ENCODE data around the gene FBXW10B. TPM values are rescaled to one million over a fixed set of nuclear protein-coding genes. Genes with fewer than 3 reads are reported as not detected.
"Not testable (repeated sequence)": the region's sequence is repeated elsewhere in the genome, so short reads cannot be mapped to it uniquely, and the experiment has no call there.

Gene FBXW10B, protein sequence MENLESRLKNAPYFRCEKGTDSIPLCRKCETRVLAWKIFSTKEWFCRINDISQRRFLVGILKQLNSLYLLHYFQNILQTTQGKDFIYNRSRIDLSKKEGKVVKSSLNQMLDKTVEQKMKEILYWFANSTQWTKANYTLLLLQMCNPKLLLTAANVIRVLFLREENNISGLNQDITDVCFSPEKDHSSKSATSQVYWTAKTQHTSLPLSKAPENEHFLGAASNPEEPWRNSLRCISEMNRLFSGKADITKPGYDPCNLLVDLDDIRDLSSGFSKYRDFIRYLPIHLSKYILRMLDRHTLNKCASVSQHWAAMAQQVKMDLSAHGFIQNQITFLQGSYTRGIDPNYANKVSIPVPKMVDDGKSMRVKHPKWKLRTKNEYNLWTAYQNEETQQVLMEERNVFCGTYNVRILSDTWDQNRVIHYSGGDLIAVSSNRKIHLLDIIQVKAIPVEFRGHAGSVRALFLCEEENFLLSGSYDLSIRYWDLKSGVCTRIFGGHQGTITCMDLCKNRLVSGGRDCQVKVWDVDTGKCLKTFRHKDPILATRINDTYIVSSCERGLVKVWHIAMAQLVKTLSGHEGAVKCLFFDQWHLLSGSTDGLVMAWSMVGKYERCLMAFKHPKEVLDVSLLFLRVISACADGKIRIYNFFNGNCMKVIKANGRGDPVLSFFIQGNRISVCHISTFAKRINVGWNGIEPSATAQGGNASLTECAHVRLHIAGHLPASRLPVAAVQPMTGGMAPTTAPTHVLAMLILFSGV
- 0.51 TPM in 1 of 2 replicates, not detected in the other for polyA plus RNA-seq
- polyA minus RNA-seq = not detected in 2 replicates

DNA sequence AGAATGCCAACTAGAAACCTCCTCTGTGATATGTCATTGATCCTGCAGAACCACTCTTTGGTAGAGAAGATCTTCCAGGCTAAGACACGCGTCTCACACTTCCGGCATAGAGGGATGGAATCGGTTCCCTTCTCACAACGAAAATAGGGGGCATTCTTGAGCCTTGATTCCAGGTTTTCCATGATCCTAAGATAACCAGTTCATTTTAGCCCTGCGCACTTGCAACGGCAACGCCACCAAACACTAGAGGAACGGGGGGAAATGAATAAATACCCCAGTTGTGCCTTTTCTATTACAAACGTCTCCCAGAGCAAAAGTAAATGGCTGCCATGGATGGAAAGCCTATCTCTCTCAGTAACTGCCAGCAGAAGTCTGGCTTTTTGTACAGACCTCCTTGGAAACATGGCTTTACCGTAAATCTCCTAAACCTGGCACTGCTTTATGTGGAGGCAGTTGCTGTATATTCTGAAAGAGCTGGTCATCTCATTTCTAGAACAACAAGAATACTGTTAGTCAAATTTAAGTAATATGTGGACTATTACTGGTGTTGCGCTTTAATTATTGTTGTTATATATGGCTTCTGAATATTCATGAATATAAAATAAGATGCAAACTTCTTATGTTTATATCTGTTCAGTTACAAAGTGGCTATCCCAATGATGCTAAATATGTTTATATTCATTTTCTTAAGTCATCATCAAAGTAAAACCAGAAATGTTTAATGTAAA, at the start of gene FBXW10B:
TSS of gene FBXW10B (minus strand) at position 374 of the 728 bp plus-strand sequence. CDS start at position 182, 192 bp downstream.
- H3K9ac ChIP-seq (ENCODE audit: low read length); H2AFZ ChIP-seq (ENCODE audit: low read depth, low read length); H4K20me1 ChIP-seq (ENCODE audit: insufficient read depth); H3K27ac ChIP-seq (ENCODE audit: low read length); H3K27me3 ChIP-seq (ENCODE audit: insufficient read depth, low read depth, low read length); H3K79me2 ChIP-seq (replicated peaks; ENCODE audit: insufficient read depth, low read length); H3K4me2 ChIP-seq (ENCODE audit: low read length); H3K4me3 ChIP-seq (ENCODE audit: low read length); H3K9me2 ChIP-seq (ENCODE audit: insufficient read depth, low read length); H3K36me3 ChIP-seq (ENCODE audit: insufficient read depth, low read length); H3F3A ChIP-seq (ENCODE audit: insufficient read depth, low read length, poor library complexity, severe bottlenecking); H3K9me3 ChIP-seq (ENCODE audit: low read length): not testable (repeated sequence)

DNA sequence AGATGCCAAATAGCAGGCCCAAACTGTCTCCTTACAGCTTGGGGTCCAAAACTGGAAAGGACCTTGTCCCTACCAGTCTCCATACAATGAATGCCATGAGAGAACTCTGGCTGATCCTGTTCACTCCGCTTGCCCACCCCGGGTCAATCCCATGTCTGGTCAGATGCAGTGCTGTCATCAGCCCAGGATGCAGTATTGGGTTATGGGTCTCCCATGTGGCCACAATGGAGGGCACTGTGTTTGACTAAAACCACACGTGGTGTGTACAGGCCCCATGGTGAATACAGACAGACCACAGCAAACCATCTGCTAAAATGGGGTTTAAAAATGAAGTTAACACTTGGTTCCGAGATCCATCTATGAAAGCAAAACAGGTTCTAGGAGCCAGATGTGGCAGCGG, 44.2 kb upstream of the FBXW10B start:
- Histone ChIP-seq H2AFZ (ENCODE audit: low read depth, low read length) (no peak overlapping the region), H3K79me2 (replicated peaks; ENCODE audit: insufficient read depth, low read length) (no peaks in the 10 kb centered on the region), H3K4me3 (ENCODE audit: low read length) (no peak overlapping the region), H4K20me1 (ENCODE audit: insufficient read depth) (no peaks in the 10 kb centered on the region), H3K9ac (ENCODE audit: low read length) (no peak overlapping the region), H3K27me3 (ENCODE audit: insufficient read depth, low read depth, low read length) (no peaks in the 10 kb centered on the region), H3K27ac (ENCODE audit: low read length) (no peak overlapping the region), H3K36me3 (ENCODE audit: insufficient read depth, low read length) (no peaks in the 10 kb centered on the region), H3K9me2 (ENCODE audit: insufficient read depth, low read length) (no peaks in the 10 kb centered on the region), H3K9me3 (ENCODE audit: low read length) (no peaks in the 10 kb centered on the region), H3K4me2 (ENCODE audit: low read length) (no peak overlapping the region), H3F3A (ENCODE audit: insufficient read depth, low read length, poor library complexity, severe bottlenecking) (no peaks in the 10 kb centered on the region)
- TF ChIP-seq SMC3 (conservative IDR thresholded peaks at IDR 0.05; ENCODE audit: poor library complexity) (no peak), MXI1 (conservative IDR thresholded peaks at IDR 0.05; ENCODE audit: poor library complexity, severe bottlenecking) (no peak), RAD21 (conservative IDR thresholded peaks at IDR 0.05) (no peak), EZH2 (IDR thresholded peaks at IDR 0.05; ENCODE audit: borderline replicate concordance, insufficient read depth, low read length, poor library complexity, severe bottlenecking) (no peak), TAF1 (IDR thresholded peaks at IDR 0.05; ENCODE audit: low read depth) (no peak), EP300 (conservative IDR thresholded peaks at IDR 0.05; ENCODE audit: poor library complexity, severe bottlenecking) (no peak), POLR2AphosphoS5 (IDR thresholded peaks at IDR 0.05) (no peak)
- TF ChIP-seq, protein P1, sequence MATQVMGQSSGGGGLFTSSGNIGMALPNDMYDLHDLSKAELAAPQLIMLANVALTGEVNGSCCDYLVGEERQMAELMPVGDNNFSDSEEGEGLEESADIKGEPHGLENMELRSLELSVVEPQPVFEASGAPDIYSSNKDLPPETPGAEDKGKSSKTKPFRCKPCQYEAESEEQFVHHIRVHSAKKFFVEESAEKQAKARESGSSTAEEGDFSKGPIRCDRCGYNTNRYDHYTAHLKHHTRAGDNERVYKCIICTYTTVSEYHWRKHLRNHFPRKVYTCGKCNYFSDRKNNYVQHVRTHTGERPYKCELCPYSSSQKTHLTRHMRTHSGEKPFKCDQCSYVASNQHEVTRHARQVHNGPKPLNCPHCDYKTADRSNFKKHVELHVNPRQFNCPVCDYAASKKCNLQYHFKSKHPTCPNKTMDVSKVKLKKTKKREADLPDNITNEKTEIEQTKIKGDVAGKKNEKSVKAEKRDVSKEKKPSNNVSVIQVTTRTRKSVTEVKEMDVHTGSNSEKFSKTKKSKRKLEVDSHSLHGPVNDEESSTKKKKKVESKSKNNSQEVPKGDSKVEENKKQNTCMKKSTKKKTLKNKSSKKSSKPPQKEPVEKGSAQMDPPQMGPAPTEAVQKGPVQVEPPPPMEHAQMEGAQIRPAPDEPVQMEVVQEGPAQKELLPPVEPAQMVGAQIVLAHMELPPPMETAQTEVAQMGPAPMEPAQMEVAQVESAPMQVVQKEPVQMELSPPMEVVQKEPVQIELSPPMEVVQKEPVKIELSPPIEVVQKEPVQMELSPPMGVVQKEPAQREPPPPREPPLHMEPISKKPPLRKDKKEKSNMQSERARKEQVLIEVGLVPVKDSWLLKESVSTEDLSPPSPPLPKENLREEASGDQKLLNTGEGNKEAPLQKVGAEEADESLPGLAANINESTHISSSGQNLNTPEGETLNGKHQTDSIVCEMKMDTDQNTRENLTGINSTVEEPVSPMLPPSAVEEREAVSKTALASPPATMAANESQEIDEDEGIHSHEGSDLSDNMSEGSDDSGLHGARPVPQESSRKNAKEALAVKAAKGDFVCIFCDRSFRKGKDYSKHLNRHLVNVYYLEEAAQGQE (IDR thresholded peaks at IDR 0.05; ENCODE audit: borderline replicate concordance) = no peak
- TF ChIP-seq, protein P2, sequence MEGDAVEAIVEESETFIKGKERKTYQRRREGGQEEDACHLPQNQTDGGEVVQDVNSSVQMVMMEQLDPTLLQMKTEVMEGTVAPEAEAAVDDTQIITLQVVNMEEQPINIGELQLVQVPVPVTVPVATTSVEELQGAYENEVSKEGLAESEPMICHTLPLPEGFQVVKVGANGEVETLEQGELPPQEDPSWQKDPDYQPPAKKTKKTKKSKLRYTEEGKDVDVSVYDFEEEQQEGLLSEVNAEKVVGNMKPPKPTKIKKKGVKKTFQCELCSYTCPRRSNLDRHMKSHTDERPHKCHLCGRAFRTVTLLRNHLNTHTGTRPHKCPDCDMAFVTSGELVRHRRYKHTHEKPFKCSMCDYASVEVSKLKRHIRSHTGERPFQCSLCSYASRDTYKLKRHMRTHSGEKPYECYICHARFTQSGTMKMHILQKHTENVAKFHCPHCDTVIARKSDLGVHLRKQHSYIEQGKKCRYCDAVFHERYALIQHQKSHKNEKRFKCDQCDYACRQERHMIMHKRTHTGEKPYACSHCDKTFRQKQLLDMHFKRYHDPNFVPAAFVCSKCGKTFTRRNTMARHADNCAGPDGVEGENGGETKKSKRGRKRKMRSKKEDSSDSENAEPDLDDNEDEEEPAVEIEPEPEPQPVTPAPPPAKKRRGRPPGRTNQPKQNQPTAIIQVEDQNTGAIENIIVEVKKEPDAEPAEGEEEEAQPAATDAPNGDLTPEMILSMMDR (IDR thresholded peaks at IDR 0.05; ENCODE audit: poor library complexity, severe bottlenecking) = no peak
